A673 (cell line): ENCODE measurements around the gene SLC9A5.

Experiments used
- CTCF ChIP-seq: fragments of 300-800, 200-600 bp; sonication (generic); conservative IDR thresholded peaks from 2 replicates; pipeline ENCODE4 v1.5.1; 2017; ENCODE audit warnings: low read depth, mild to moderate bottlenecking, antibody characterized with exemption, low read length, moderate library complexity, mixed read lengths
- EZH2 ChIP-seq: fragments of 200-600 bp; sonication (generic); IDR thresholded peaks from 2 replicates; pipeline ENCODE4 v1.6.1; 2017; ENCODE audit warnings: borderline replicate concordance, low read depth, mild to moderate bottlenecking, mixed read lengths, antibody characterized with exemption, low read length; ENCODE audit not compliant: poor library complexity, severe bottlenecking

- TF ChIP-seq CTCF = no peak
- TF ChIP-seq EZH2 = no peak
Measured at GRCh38 chr16:67216612-67217490, 31.9 kb upstream of the SLC9A5 start.
